Epidermal melanocyte (primary cell): ENCODE measurements around the gene HCN3.

Experiments used
- DNase-seq: peaks from one replicate; pipeline ENCODE4 v3.0.0; 2011; ENCODE audit warnings: low spot score; ENCODE audit not compliant: insufficient read length

The HCN3 gene

GRCh38 chr1:155254228-155254713 lies 23.0 kb upstream of the HCN3 start:
- DNase-seq: no peak

GRCh38 chr1:155254714-155255242 lies 22.5 kb upstream of the HCN3 start:
- DNase-seq: no peak

DNA sequence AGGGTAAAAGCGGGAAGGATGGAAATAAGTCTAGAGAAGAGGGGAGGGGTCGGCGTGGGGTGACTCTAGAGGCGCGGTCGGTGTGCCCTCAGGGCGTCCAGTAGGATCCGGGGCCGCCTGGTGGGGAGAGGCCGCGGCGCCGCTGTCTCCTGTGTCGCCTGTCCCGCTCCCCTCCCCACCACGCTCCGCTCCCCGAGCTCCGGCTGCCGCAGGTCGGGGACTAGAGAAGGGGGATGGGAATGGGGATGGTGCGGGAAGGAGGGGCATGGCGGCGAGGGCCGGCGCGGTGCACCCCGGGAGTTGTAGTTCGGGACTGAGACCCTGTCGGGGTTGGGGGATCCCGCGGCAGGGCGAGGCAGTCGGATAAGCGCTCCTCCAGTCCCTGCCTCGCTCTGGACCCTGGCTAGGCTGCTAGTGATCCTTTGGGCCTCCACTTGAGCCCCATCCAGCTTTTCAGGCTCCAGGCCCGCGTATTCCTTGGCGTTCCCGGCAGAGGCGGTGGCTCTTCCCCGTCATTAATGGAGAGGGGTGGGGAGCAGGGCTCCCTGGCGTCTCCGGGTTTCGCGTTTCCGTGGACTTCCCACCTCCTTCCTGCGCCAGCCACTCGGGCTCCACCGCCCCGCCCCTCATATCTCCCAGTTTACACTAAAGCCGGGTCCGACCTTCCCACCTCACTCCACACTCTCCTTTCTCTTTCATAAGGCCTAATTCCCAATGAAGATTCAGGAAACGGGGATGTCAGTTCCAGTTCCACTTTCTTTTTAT lies 21.8 kb upstream of the HCN3 start, which contains the start of gene ENTREP3:
Gene ENTREP3, minus strand, starts transcription at position 241 of the 765 bp plus-strand sequence. CDS start 606 bp downstream, outside the sequence.
- peak; percentile 96 for DNase-seq

DNA sequence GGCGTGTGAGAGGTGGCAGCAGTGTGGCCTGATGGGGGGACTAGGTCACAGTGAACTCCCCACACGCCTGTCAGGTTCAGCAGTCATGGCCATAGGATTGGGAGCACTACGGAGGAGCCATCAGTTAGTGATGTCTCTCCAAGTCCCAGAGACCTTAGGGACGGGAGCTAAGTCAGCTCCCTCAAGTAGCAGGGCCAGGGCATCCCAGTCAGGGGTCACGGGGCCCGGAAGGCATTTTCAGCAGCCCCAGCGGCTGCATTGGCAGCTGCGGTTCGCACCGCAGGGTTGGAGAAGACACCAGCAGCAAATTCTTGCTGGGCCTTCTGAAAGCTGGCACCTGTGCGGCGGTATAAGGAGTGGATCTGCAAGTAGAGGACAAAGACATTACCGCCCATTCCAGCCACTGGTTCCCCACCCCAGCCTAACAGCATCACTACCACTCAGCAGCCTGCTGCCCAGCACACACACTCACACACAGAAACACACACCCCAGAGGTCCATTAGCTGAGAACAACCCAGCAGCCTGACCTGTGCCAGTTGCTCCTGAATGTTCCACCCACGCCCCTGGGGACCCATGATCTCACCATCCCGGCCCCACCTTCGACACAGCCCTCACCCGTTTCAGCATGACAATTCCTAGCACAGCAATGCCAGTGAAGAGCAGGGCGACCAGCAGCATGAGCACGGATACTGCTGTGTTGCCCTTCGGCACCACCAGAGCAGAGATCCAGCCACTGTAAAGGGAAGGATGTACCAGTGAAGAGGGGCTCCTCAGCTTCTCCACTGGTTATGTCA lies 21.0 kb upstream of the HCN3 start:
- no peak for DNase-seq

DNA sequence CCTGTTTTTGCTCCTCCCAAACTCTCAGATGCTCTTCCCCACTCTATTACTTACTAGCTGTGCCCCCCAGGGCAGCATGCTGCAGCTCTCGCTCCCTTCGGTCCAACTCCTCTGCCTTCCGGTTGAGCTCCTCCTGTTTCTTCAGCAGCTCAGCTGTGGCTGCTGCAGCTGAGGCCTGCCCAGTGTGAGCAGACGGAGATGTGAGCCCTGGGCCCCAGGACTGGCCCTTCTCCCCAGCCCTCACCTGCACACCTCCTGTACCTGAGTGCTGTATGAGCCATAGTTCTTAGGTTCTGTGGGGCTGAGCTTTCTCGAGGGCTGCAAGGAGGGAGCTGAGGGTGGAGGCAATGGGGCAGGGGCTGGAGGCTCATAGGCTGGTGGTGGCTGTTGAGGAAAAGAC lies 17.0 kb upstream of the HCN3 start:
- no peak for DNase-seq

DNA sequence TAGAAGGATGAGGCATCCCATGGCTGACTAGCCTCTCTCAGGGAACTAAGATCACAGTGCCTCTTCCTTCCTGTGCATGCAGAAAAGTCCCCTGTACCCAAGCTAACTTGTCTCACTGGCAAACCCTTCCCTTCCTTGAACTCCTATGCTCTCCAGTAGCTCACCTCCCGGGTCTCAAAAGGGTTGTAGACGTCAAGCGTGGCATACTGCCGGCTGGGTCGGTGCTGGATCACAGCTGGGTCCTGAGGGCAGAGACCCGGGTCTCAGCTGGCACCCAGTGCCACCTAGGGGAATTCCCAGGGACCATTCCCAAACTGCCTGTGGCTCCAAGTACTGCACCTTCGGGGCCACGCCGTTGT lies 15.8 kb upstream of the HCN3 start:
- DNase-seq: no peak

DNA sequence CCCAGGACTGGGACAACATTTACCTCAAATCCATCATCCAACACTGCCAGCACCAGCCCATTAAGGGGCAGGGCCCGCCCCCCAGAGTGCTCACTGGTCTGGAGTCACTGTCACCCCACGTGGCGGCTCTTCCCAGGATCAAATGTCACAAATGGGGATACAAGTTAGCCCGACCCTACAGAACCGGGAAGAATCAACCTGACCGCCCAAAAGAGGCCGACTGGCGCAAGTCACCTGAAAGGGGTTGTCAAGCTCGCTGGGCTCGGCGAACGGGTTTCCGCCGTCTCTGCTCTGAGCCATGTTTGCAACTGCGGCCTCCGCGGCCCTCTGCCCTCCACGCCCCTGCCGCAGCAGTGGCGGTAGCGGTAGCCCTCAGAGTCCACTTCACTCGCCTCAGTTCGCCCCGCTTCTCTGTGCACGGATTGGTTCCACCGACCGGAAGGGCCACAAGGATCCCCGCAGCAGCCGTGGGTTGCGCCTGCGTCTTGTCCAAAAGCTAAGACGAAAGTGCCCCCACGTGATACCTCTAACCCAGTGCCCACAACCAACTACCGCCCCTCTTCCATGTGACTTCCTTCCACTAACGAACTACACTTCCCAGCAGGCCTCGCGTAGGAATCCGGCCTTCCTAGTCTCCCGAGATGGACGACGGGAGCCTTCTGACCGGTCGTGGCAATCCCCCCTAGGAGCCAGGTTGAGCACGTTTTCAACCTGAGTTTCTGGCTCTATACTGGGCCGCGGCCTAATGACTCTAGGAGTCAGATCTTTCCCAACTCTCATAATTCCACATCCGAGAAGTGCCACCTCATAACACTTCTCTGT lies 15.2 kb upstream of the HCN3 start, which contains the start of gene SCAMP3:
Gene SCAMP3, minus strand, starts transcription at position 509 of the 822 bp plus-strand sequence. Its CDS starts 209 bp downstream, at position 300.
- peak; percentile 100 for DNase-seq

- no peak for DNase-seq
Observed at GRCh38 chr1:155263067-155263466, 14.2 kb upstream of the HCN3 start.

- no peak for DNase-seq
Observed at GRCh38 chr1:155266553-155266952, 10.7 kb upstream of the HCN3 start.

DNA sequence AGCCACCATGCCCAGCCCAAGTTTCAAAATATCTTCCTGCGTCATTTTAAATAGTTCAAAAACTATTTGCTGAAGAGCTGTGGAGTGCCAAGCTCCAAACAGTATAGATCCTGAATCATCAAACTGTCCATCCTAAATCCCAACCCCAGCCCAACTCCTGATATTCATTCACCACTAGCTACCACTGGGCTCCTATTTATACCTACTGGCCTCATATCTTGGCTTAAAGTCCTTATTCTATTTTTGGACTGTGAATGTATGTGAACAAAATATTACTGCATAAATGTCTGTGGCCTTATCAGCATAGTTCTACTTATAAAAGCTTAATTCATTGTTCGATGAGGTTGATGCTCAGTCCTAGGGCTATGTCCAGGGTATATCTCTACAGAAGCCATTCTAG lies 9.9 kb upstream of the HCN3 start:
- no peak for DNase-seq

GRCh38 chr1:155268630-155269029 lies 8.6 kb upstream of the HCN3 start:
- no peak for DNase-seq

DNA sequence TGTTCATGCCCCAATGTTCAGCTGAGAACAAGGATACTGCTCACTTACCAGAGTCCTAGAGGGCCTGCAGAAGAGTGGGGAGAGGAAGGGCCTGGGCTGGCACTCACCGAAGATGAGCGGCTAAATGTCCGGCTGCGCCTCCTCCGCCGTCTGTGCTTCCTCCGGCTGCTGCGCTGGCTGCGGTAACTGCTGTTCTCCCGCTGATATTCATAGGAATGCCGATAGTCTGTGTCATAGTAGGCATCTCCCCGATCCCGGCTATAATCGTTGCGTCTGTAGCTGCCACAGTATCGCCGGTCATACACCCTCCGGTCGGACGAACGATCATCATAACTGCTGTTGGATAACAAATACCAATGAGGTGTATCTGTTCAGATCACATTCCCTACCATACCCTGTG lies 7.9 kb upstream of the HCN3 start:
- DNase-seq: no peak

- DNase-seq: peak; percentile 80
Observed at GRCh38 chr1:155272466-155273342, 4.6 kb upstream of the HCN3 start.

GRCh38 chr1:155273343-155274245 lies 3.7 kb upstream of the HCN3 start, which contains the start of gene CLK2:
Gene CLK2, minus strand, starts transcription at chr1:155273504. Its CDS starts 2,527 bp downstream, at chr1:155270977.
- peak; percentile 98 for DNase-seq

DNA sequence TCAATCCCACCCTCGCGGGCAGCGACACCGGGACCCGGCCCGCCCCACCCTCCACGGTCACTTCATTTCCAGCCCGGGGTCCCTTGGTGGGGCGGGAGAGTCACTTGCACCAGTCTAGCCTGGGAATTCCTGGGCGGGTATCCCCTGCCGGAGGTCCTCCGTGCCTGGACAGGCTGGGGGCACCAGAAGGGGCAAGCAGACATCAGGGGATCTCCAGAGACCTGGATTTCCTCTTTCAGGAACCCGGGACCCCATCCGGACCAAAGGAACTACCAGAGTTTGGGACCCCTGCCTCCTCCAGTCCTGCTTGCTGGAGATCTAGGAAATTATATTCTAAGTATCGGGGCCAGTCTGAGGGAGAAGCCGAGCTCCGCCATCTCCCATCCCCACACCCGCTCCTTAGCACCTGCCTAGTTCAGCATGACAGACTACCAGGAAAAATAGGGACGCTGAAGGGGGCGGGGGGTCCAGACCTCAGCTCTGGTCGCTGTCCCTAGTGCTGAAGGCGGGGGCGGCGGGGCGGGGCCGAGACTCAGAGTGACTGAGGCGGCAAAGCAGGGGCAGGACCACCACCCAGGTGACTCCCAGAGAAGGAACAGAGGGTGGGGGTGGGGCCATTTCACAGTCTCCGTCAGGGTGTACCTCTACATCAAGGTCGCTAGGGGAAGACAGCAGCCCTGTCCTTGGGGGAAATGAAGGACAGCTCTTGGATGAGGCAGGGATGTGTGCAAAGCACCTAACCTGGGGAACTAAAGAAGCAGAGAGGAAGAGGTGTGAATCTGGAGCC lies 832 bp downstream of the HCN3 start:
- DNase-seq: peak; percentile 42

GRCh38 chr1:155278689-155279160 lies 1.5 kb downstream of the HCN3 start:
- no peak for DNase-seq

GRCh38 chr1:155279268-155279667 lies 2.0 kb downstream of the HCN3 start:
- DNase-seq: no peak

DNA sequence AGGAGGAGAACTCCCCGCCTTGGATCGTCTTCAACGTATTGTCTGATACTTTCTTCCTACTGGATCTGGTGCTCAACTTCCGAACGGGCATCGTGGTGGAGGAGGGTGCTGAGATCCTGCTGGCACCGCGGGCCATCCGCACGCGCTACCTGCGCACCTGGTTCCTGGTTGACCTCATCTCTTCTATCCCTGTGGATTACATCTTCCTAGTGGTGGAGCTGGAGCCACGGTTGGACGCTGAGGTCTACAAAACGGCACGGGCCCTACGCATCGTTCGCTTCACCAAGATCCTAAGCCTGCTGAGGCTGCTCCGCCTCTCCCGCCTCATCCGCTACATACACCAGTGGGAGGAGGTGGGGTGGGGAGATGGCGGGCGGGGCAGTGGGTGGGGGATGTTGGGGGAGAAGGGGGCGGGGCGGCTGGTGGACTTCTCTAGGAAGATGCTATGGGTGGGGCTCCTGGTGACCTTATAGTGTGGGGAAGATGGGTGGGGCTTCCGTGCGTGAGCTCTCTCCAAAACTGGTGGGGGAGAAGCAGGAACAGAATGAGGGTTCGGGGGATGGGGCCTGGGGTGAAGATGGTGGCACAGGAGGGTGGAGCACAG lies 5.3 kb downstream of the HCN3 start:
- DNase-seq: no peak
